Measurements from ENCODE around the gene HS6ST1. TPM values are rescaled to one million over a fixed set of nuclear protein-coding genes. Genes with fewer than 3 reads are reported as not detected.

HS6ST1 gene
- total RNA-seq, 3 donors from 2014 or later: 15.7 to 38.6 (median 29.8) TPM

DNA sequence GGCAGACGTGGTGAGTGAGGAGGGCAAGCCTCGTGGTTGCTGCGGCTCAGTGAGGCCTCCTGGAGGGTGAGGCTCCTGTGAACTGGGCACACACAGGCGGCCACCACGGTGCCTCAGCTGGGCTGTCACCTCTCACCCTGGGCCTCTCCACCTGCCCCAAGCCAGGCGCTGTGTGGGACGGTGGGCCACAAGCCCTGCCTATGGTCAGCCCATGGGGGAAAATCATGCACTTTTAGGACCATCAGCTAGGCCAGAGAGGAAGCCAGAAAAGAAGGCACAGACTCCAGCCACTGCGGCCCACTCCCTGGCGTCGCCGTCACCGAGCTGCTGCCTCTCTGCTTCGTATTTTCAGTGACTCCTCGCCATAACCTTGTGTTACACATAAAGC is 28.5 kb upstream of the HS6ST1 start:
- DNase-seq (ENCODE audit: low spot score in 2 of 2): peak in 1 of 2 donors; percentile 17
- Histone ChIP-seq H3K4me3 (no peak overlapping the region), H3K4me1 (peaks cover 0 to 15% of the 10 kb centered on the region in 2 donors), H3K9me3 (peaks cover 0 to 5% of the 10 kb centered on the region in 2 donors), H3K27me3 (no peaks in the 10 kb centered on the region), H3K27ac (peak overlapping the region; percentile 70 to 72), H3K36me3 (no peaks in the 10 kb centered on the region)
- TF ChIP-seq POLR2AphosphoS5 (IDR thresholded peaks at IDR 0.05) (no peak), POLR2A (IDR thresholded peaks at IDR 0.05) (no peak)
- TF ChIP-seq, protein P1, sequence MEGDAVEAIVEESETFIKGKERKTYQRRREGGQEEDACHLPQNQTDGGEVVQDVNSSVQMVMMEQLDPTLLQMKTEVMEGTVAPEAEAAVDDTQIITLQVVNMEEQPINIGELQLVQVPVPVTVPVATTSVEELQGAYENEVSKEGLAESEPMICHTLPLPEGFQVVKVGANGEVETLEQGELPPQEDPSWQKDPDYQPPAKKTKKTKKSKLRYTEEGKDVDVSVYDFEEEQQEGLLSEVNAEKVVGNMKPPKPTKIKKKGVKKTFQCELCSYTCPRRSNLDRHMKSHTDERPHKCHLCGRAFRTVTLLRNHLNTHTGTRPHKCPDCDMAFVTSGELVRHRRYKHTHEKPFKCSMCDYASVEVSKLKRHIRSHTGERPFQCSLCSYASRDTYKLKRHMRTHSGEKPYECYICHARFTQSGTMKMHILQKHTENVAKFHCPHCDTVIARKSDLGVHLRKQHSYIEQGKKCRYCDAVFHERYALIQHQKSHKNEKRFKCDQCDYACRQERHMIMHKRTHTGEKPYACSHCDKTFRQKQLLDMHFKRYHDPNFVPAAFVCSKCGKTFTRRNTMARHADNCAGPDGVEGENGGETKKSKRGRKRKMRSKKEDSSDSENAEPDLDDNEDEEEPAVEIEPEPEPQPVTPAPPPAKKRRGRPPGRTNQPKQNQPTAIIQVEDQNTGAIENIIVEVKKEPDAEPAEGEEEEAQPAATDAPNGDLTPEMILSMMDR (IDR thresholded peaks at IDR 0.05): no peak
- intact Hi-C loops (cut with DNase I; ENCODE audit: low total_unique reads): no loop called here

DNA sequence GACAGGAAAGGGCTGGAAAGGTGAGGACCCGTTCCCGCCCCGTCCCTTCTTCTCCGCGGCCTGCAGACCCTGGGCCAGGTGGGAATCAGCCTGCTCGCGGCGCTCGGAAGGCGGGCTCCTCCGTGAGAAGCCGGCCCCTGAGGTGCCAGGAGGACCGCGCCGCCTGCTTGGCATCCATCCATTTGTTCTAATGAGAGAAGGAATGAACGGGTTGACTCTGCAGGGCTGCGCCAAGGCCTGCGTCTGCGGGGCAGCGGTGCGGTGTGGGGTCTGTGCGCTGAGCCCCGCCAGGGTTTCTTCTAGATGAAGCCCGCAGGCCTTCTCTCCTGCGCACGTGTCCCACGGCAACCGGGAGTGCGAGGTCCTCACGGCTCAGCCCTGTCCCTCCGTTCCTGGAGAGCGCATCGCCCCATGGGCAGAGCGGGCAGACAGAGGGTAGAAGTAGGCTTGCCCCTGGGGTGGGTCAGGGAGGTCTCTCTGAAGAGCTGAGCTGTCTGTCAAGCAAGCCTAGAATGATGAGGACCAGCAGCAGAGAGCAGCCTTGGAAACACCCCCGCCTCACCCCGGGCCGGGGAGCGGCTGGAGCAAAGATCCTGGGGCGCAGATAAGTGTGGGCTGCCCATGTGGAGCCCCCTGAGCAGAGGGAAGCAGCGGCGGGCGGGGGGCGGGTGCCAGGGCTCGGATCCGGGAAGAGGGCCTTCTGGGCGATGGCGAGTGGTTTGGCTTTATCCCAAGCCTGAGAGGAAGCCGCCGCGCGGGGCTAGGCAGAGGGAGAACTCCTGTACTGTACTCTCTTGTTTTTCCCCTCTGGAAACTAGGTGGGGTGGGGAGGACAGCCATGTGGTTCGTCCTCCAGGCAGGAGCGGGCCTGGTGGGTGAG is 27.9 kb upstream of the HS6ST1 start:
- intact Hi-C loops (cut with DNase I; ENCODE audit: low total_unique reads): no loop called here
- H3K9me3 ChIP-seq: peaks cover 0 to 1% of the 10 kb centered on the region in 2 donors
- H3K27me3 ChIP-seq: no peaks in the 10 kb centered on the region
- peak overlapping the region; percentile 70 to 72 for H3K27ac ChIP-seq
- no peak overlapping the region for H3K4me3 ChIP-seq
- no peaks in the 10 kb centered on the region for H3K36me3 ChIP-seq
- peaks cover 0 to 15% of the 10 kb centered on the region in 2 donors for H3K4me1 ChIP-seq
- peak in 1 of 2 donors; percentile 13 for DNase-seq (ENCODE audit: low spot score in 2 of 2)
- TF ChIP-seq POLR2AphosphoS5 (IDR thresholded peaks at IDR 0.05) (no peak), POLR2A (IDR thresholded peaks at IDR 0.05) (no peak)
- TF ChIP-seq, protein P1 (IDR thresholded peaks at IDR 0.05): no peak

DNA sequence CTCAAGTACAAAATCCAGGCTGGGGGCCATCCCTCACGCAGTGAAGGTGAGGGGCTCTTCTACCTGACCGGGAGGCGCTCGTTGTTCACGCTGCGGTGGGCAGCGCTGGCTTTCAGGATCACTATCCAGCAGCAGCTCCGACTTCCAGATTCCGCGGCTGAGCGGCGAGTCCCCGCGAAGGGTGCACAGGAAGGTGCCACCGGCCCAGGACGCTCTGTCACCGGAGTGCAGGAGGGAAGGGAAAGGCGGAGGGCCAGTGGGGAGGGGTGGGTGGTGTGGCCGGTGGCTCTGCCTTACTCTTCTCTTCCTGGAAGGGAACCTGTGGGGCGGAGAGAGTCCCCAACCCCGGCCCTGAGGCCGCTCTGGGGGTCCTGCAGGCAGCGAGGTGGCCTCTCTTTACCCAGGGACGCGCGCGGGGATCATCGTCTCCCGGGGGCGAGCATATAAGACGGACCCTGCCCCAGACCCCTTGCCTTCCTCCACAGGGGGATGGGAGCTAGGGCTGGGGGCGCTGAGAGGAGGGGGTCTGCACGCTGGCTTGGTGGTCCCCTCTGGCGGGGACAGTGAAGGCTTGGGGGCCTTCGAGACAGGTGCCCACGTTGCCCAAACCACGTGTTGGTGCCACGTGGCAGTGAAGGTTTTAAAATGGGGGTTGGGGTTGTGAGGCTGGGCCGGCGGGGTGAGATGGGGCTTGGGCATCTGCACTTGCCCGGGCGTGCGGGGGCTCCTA is 26.9 kb upstream of the HS6ST1 start:
- TF ChIP-seq, protein P1 (IDR thresholded peaks at IDR 0.05): no peak
- TF ChIP-seq POLR2A (IDR thresholded peaks at IDR 0.05) (no peak), POLR2AphosphoS5 (IDR thresholded peaks at IDR 0.05) (no peak)
- H3K4me1 ChIP-seq: peaks cover 0 to 15% of the 10 kb centered on the region in 2 donors
- H3K36me3 ChIP-seq: no peaks in the 10 kb centered on the region
- no peaks in the 10 kb centered on the region for H3K9me3 ChIP-seq
- H3K27me3 ChIP-seq: no peaks in the 10 kb centered on the region
- H3K27ac ChIP-seq: no peak overlapping the region
- intact Hi-C loops (cut with DNase I; ENCODE audit: low total_unique reads): no loop called here
- DNase-seq (ENCODE audit: low spot score in 2 of 2): no peak
- no peak overlapping the region for H3K4me3 ChIP-seq

DNA sequence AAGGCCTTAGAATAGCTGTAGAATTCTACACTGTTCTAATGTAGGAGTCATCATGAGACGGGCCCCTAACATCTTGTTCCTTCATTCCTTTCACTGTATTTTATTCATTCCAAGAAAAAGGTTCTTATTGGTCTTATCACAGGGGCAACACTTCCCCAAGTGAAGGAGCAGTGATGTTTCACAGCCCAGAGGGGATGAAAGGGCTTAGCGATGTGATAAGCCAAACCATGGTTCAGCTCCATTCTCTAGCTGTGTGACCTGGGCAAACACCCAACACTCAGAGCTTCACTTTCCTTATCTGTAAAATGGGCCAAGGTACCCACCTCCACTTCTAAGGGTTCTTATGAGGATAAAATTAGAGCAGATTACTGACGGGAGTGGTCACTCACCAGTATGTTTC is 25.4 kb upstream of the HS6ST1 start:
- no peak overlapping the region for H3K27ac ChIP-seq
- TF ChIP-seq POLR2AphosphoS5 (IDR thresholded peaks at IDR 0.05) (no peak), POLR2A (IDR thresholded peaks at IDR 0.05) (no peak)
- TF ChIP-seq, protein P1 (IDR thresholded peaks at IDR 0.05): no peak
- H3K27me3 ChIP-seq: no peaks in the 10 kb centered on the region
- no peak for DNase-seq (ENCODE audit: low spot score in 2 of 2)
- peaks cover 0 to 15% of the 10 kb centered on the region in 2 donors for H3K4me1 ChIP-seq
- H3K4me3 ChIP-seq: no peak overlapping the region
- intact Hi-C loops (cut with DNase I; ENCODE audit: low total_unique reads): no loop called here
- no peaks in the 10 kb centered on the region for H3K9me3 ChIP-seq
- H3K36me3 ChIP-seq: no peaks in the 10 kb centered on the region

DNA sequence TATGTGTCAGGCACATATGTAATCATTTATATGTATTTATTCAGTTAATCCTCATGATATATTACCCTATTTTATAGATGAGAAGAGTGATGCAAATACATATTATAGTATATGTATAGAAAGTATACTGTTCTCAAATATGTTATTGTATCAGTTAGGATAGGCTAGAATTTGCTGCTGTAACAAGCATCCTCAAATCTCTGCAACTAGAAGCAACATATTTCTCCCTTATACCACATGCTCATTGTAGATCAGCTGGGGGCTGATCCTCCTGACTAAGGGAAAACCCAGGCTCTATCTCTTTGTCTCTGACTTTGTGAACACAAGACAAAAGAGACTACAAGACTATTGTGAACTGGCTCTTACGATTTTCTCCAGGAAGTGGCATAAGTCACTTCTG is 24.8 kb upstream of the HS6ST1 start:
- Histone ChIP-seq H3K9me3 (no peaks in the 10 kb centered on the region), H3K4me1 (peaks cover 0 to 11% of the 10 kb centered on the region in 2 donors), H3K36me3 (no peaks in the 10 kb centered on the region), H3K4me3 (no peak overlapping the region), H3K27ac (no peak overlapping the region), H3K27me3 (no peaks in the 10 kb centered on the region)
- DNase-seq (ENCODE audit: low spot score in 2 of 2): no peak
- TF ChIP-seq POLR2A (IDR thresholded peaks at IDR 0.05) (no peak), POLR2AphosphoS5 (IDR thresholded peaks at IDR 0.05) (no peak)
- TF ChIP-seq, protein P1 (IDR thresholded peaks at IDR 0.05): no peak
- intact Hi-C loops (cut with DNase I; ENCODE audit: low total_unique reads): no loop called here
